Measurements from ENCODE around the gene GNAQ.

Gene GNAQ

DNA sequence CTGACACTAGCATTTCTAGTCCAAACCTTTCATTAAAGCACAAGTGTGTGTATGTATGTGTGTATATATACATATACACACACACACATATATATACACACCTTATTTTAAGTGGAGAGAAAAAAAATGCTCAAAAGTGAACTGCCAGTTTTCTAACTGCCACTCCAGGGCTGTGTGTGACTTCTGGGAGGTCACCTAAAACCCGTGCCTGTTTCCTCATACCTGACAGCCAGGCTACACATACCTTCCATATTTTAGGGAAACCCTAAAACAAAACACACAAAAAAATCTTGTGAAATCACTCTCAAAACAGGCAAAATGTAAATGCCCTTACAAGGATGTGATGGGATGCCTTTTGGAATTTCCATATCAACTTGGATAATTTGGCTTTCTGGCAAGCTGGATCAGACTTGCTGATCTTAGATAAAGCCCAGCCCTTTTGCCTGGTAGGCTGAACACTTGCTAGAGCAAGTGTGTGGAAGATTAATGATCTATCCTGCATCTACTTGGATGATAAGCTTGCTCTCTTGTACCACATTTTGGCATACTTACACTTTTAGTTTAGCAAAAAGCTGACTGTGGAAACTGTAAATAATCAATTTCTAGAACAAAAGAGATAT is 127.8 kb downstream of the GNAQ start:
- H3K4me1 ChIP-seq (ENCODE audit: control extremely low read depth in 1 of 4, control insufficient read depth in 4 of 4, insufficient read depth in 4 of 4, low read length in 3 of 4), result peaks cover 46 to 82% (median 60%) of the 10 kb centered on the region in 4 experiments
- H3K36me3 ChIP-seq (ENCODE audit: control insufficient read depth in 4 of 4, insufficient read depth in 4 of 4, low read length in 3 of 4), result peaks cover 0 to 34% (median 6%) of the 10 kb centered on the region in 4 experiments
- no peak for DNase-seq
- peak overlapping the region in 1 of 2 experiments; percentile 18 for H3K27ac ChIP-seq (ENCODE audit: insufficient read depth in 1 of 2, low read depth in 1 of 2, low read length in 2 of 2, poor library complexity in 1 of 2, severe bottlenecking in 2 of 2)
- no peaks in the 10 kb centered on the region for H3K9me3 ChIP-seq (ENCODE audit: control extremely low read depth in 1 of 5, control insufficient read depth in 4 of 5, insufficient read depth in 2 of 5, low read depth in 1 of 5, low read length in 4 of 5)
- POLR2A ChIA-PET, result interaction anchor here (0.6 kb wide), 1 partner anchor 8 kb away, joined by 5 read pairs; no protein-coding TSS in a partner anchor
- no peak overlapping the region for H3K4me3 ChIP-seq (ENCODE audit: control insufficient read depth in 1 of 7, extremely low read depth in 1 of 7, insufficient read depth in 4 of 7, low read depth in 2 of 7, low read length in 6 of 7)
- no peaks in the 10 kb centered on the region for H3K27me3 ChIP-seq (replicated peaks in 2 of 5; ENCODE audit: control insufficient read depth in 4 of 5, insufficient read depth in 5 of 5, low read length in 4 of 5)
- CTCF ChIA-PET, result interaction anchor here (0.8 to 3.0 kb wide), 6 partner anchors 8 to 27 kb away, joined by 3 to 6 read pairs (median 4); no protein-coding TSS in a partner anchor
- WGBS (ENCODE audit: insufficient coverage), result no CpG with 5 or more reads among the region's 1 CpG

DNA sequence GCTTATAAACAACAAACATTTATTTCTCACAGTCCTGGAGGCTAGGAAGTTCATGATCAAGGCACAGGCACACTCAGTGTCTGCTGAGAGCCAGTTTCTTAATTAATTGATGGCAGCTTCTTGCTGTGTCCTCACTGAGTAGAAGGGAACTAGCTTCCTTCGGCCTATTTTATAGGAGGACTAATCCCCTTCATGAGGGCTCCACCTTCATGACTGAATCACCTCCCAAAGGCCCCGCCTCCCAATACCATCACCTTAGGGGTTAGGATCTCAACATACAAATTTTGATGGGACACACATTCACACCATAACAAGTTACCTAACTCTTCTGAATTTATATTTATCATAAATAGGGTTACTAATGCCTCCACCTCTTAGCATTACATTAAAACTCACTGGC is 129.8 kb downstream of the GNAQ start:
- Histone ChIP-seq H3K27me3 (replicated peaks in 2 of 5; ENCODE audit: control insufficient read depth in 4 of 5, insufficient read depth in 5 of 5, low read length in 4 of 5) (no peaks in the 10 kb centered on the region), H3K4me1 (ENCODE audit: control extremely low read depth in 1 of 4, control insufficient read depth in 4 of 4, insufficient read depth in 4 of 4, low read length in 3 of 4) (peaks cover 27 to 72% (median 49%) of the 10 kb centered on the region in 4 experiments), H3K36me3 (ENCODE audit: control insufficient read depth in 4 of 4, insufficient read depth in 4 of 4, low read length in 3 of 4) (peaks cover 0 to 30% (median 4%) of the 10 kb centered on the region in 4 experiments), H3K9me3 (ENCODE audit: control extremely low read depth in 1 of 5, control insufficient read depth in 4 of 5, insufficient read depth in 2 of 5, low read depth in 1 of 5, low read length in 4 of 5) (no peaks in the 10 kb centered on the region), H3K4me3 (ENCODE audit: control insufficient read depth in 1 of 7, extremely low read depth in 1 of 7, insufficient read depth in 4 of 7, low read depth in 2 of 7, low read length in 6 of 7) (no peak overlapping the region), H3K27ac (ENCODE audit: insufficient read depth in 1 of 2, low read depth in 1 of 2, low read length in 2 of 2, poor library complexity in 1 of 2, severe bottlenecking in 2 of 2) (peak overlapping the region; percentile 16 to 41)
- CTCF ChIA-PET, result interaction anchor here (1.0 to 3.0 kb wide), 6 partner anchors 9 to 41 kb away, joined by 3 to 6 read pairs (median 3); no protein-coding TSS in a partner anchor
- POLR2A ChIA-PET, result no interaction called here
- WGBS (ENCODE audit: insufficient coverage), result no CpG with 5 or more reads among the region's 2 CpGs
- DNase-seq, result no peak

DNA sequence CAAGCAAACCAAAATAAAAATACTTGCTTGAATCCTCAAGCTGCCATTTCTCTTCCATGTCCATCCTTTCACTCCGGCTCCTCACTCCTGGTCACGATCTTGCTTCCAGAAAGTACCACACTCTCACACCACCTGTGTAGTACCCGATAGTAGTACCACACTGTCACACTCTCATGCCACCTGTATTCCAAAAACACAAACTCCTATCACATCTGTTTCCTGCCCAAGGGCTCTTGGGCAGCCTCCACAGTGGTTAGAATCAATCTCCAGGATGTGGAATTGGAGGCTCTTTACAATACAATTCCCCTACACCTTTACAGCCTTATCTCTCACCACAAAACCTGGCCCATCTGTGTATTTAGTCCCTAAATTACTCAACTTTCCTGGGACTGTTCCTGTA is 130.6 kb downstream of the GNAQ start:
- WGBS (ENCODE audit: insufficient coverage), result 45% methylated on average over 3 of the region's 3 CpGs
- Histone ChIP-seq H3K4me1 (ENCODE audit: control extremely low read depth in 1 of 4, control insufficient read depth in 4 of 4, insufficient read depth in 4 of 4, low read length in 3 of 4) (peaks cover 24 to 71% (median 49%) of the 10 kb centered on the region in 4 experiments), H3K27ac (ENCODE audit: insufficient read depth in 1 of 2, low read depth in 1 of 2, low read length in 2 of 2, poor library complexity in 1 of 2, severe bottlenecking in 2 of 2) (peak overlapping the region in 1 of 2 experiments; percentile 16), H3K36me3 (ENCODE audit: control insufficient read depth in 4 of 4, insufficient read depth in 4 of 4, low read length in 3 of 4) (peaks cover 0 to 30% (median 4%) of the 10 kb centered on the region in 4 experiments), H3K27me3 (replicated peaks in 2 of 5; ENCODE audit: control insufficient read depth in 4 of 5, insufficient read depth in 5 of 5, low read length in 4 of 5) (no peaks in the 10 kb centered on the region), H3K9me3 (ENCODE audit: control extremely low read depth in 1 of 5, control insufficient read depth in 4 of 5, insufficient read depth in 2 of 5, low read depth in 1 of 5, low read length in 4 of 5) (no peaks in the 10 kb centered on the region), H3K4me3 (ENCODE audit: control insufficient read depth in 1 of 7, extremely low read depth in 1 of 7, insufficient read depth in 4 of 7, low read depth in 2 of 7, low read length in 6 of 7) (peak overlapping the region in 1 of 7 experiments; percentile 4)
- CTCF ChIA-PET, result interaction anchor here (1.0 to 1.5 kb wide), 4 partner anchors 8 to 21 kb away, joined by 3 to 4 read pairs (median 4); no protein-coding TSS in a partner anchor
- peak in 2 of 3 donors; percentile 68 to 80 for DNase-seq
- POLR2A ChIA-PET, result no interaction called here

DNA sequence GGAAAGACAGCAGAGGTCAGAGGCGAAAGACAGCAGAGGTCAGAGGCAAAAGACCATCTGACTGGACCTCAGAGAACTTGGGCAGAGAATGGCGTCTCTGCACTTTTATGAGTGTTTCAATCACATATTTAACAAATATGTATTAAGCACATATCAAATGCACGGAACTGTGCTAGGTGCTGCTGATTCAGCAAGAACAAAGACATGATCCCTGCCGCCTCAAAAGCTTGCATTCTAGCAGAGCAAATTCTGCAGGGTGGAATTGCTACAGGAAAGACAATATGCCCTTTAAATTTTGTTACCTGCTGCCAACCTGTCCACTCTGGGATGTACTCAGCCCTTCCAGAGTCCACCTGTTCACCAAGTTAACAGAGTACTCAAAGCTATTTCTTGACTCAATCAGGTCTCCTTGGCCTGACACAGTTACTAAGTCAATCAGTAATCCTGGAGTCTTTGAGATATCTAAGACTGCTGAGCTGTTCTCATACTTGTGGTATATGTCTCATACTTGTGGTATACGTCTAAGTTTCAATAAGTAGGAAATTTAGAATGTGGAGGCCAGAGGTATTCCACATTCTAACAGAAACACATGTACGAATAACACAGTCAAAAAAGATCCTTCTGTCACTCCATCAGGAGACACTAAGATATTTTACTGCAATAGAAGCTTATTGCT is 131.8 kb downstream of the GNAQ start:
- CTCF ChIA-PET, result interaction anchor here (1.0 to 1.5 kb wide), 4 partner anchors 12 to 23 kb away, joined by 3 to 4 read pairs (median 4); no protein-coding TSS in a partner anchor
- H3K27me3 ChIP-seq (replicated peaks in 2 of 5; ENCODE audit: control insufficient read depth in 4 of 5, insufficient read depth in 5 of 5, low read length in 4 of 5), result no peaks in the 10 kb centered on the region
- POLR2A ChIA-PET, result no interaction called here
- no peak for DNase-seq
- H3K4me3 ChIP-seq (ENCODE audit: control insufficient read depth in 1 of 7, extremely low read depth in 1 of 7, insufficient read depth in 4 of 7, low read depth in 2 of 7, low read length in 6 of 7), result no peak overlapping the region
- WGBS (ENCODE audit: insufficient coverage), result 100% methylated on average over 3 of the region's 6 CpGs
- peaks cover 0 to 37% (median 7%) of the 10 kb centered on the region in 4 experiments for H3K36me3 ChIP-seq (ENCODE audit: control insufficient read depth in 4 of 4, insufficient read depth in 4 of 4, low read length in 3 of 4)
- H3K4me1 ChIP-seq (ENCODE audit: control extremely low read depth in 1 of 4, control insufficient read depth in 4 of 4, insufficient read depth in 4 of 4, low read length in 3 of 4), result peaks cover 14 to 64% (median 41%) of the 10 kb centered on the region in 4 experiments
- H3K27ac ChIP-seq (ENCODE audit: insufficient read depth in 1 of 2, low read depth in 1 of 2, low read length in 2 of 2, poor library complexity in 1 of 2, severe bottlenecking in 2 of 2), result no peak overlapping the region
- peaks cover 0 to 2% (median 0%) of the 10 kb centered on the region in 5 experiments for H3K9me3 ChIP-seq (ENCODE audit: control extremely low read depth in 1 of 5, control insufficient read depth in 4 of 5, insufficient read depth in 2 of 5, low read depth in 1 of 5, low read length in 4 of 5)

GRCh38 chr9:77898864-77899263 is 132.7 kb downstream of the GNAQ start:
- Histone ChIP-seq H3K4me1 (ENCODE audit: control extremely low read depth in 1 of 4, control insufficient read depth in 4 of 4, insufficient read depth in 4 of 4, low read length in 3 of 4) (peaks cover 14 to 58% (median 39%) of the 10 kb centered on the region in 4 experiments), H3K9me3 (ENCODE audit: control extremely low read depth in 1 of 5, control insufficient read depth in 4 of 5, insufficient read depth in 2 of 5, low read depth in 1 of 5, low read length in 4 of 5) (peaks cover 0 to 2% (median 0%) of the 10 kb centered on the region in 5 experiments), H3K27ac (ENCODE audit: insufficient read depth in 1 of 2, low read depth in 1 of 2, low read length in 2 of 2, poor library complexity in 1 of 2, severe bottlenecking in 2 of 2) (no peak overlapping the region), H3K27me3 (replicated peaks in 2 of 5; ENCODE audit: control insufficient read depth in 4 of 5, insufficient read depth in 5 of 5, low read length in 4 of 5) (no peaks in the 10 kb centered on the region), H3K36me3 (ENCODE audit: control insufficient read depth in 4 of 4, insufficient read depth in 4 of 4, low read length in 3 of 4) (peaks cover 0 to 33% (median 7%) of the 10 kb centered on the region in 4 experiments), H3K4me3 (ENCODE audit: control insufficient read depth in 1 of 7, extremely low read depth in 1 of 7, insufficient read depth in 4 of 7, low read depth in 2 of 7, low read length in 6 of 7) (no peak overlapping the region)
- ChIA-PET CTCF (interaction anchor here (1.2 to 3.6 kb wide), 3 partner anchors 19 to 123 kb away, joined by 3 to 12 read pairs (median 3); no protein-coding TSS in a partner anchor), POLR2A (no interaction called here)
- 60% methylated on average over 1 of the region's 3 CpGs for WGBS (ENCODE audit: insufficient coverage)
- DNase-seq, result no peak

- CTCF ChIA-PET, result interaction anchor here (0.7 to 3.6 kb wide), 16 partner anchors 10 to 138 kb away, joined by 3 to 23 read pairs (median 6); no protein-coding TSS in a partner anchor
- Histone ChIP-seq H3K36me3 (ENCODE audit: control insufficient read depth in 4 of 4, insufficient read depth in 4 of 4, low read length in 3 of 4) (peaks cover 0 to 21% (median 5%) of the 10 kb centered on the region in 4 experiments), H3K4me3 (ENCODE audit: control insufficient read depth in 1 of 7, extremely low read depth in 1 of 7, insufficient read depth in 4 of 7, low read depth in 2 of 7, low read length in 6 of 7) (no peak overlapping the region), H3K27me3 (replicated peaks in 2 of 5; ENCODE audit: control insufficient read depth in 4 of 5, insufficient read depth in 5 of 5, low read length in 4 of 5) (no peaks in the 10 kb centered on the region), H3K27ac (ENCODE audit: insufficient read depth in 1 of 2, low read depth in 1 of 2, low read length in 2 of 2, poor library complexity in 1 of 2, severe bottlenecking in 2 of 2) (peak overlapping the region in 1 of 2 experiments; percentile 8), H3K9me3 (ENCODE audit: control extremely low read depth in 1 of 5, control insufficient read depth in 4 of 5, insufficient read depth in 2 of 5, low read depth in 1 of 5, low read length in 4 of 5) (peaks cover 0 to 2% (median 0%) of the 10 kb centered on the region in 5 experiments), H3K4me1 (ENCODE audit: control extremely low read depth in 1 of 4, control insufficient read depth in 4 of 4, insufficient read depth in 4 of 4, low read length in 3 of 4) (peaks cover 15 to 62% (median 47%) of the 10 kb centered on the region in 4 experiments)
- DNase-seq, result peak in 2 of 3 donors; percentile 49 to 59
- POLR2A ChIA-PET, result interaction anchor here (2.2 kb wide), 1 partner anchor 8 kb away, joined by 8 read pairs; no protein-coding TSS in a partner anchor
- 94% methylated on average over 8 of the region's 8 CpGs for WGBS (ENCODE audit: insufficient coverage)
Measured at GRCh38 chr9:77896938-77897667, 134.5 kb downstream of the GNAQ start.

Data from common myeloid progenitor, CD34-positive (primary cell).